Measurements from ENCODE around the gene DNTT.
A peak's percentile ranks its signal among the peaks of the same experiment; 100 is the strongest.

The DNTT gene

GRCh38 chr10:96344178-96344577, 39.9 kb downstream of the DNTT start:
- no peak for DNase-seq (ENCODE audit: low read depth)

DNA sequence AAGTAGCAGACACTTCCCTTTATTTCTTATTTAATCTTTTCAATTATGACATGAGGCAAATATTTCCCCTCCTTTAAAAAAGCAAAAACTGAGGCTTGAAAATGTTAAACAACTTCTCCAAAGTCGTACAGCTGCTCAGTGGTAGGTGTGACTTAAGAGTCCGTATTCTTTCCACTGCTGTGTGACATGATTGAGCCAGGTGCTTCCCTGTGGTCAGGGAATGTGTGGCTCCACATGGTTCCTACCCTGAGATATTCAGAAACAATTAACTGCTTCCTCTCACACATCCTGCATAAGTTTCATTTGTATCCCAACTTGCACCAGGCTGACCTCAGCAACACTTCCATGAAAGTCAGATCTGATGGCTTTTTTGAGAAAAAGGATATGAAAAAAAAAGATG, 41.0 kb downstream of the DNTT start:
- DNase-seq (ENCODE audit: low read depth) = no peak

GRCh38 chr10:96346295-96346694, 42.1 kb downstream of the DNTT start:
- DNase-seq (ENCODE audit: low read depth) = no peak

- DNase-seq (ENCODE audit: low read depth) = no peak
These were observed 47.8 kb downstream of the DNTT start for GRCh38 chr10:96352027-96352426.

DNA sequence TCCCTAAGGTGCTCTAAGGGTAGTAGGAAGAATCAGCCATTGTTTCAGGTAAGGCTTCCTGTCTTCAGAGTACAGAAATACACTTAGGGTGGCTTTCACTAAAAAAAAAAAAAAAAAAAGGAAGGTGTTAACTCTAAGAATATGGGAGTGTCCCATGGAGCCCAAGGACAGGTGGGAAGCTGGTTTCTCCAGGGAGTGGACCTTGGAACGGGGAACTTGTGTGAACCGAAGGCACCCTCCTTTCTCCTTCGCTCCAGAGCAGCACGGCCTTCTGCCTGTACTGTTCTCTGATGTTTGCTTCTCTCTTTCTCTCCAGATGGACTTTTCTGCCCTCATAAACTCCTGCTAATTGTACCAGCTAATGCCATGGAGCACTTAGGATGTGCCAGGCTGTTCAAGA, 48.3 kb downstream of the DNTT start:
- DNase-seq (ENCODE audit: low read depth) = no peak

DNA sequence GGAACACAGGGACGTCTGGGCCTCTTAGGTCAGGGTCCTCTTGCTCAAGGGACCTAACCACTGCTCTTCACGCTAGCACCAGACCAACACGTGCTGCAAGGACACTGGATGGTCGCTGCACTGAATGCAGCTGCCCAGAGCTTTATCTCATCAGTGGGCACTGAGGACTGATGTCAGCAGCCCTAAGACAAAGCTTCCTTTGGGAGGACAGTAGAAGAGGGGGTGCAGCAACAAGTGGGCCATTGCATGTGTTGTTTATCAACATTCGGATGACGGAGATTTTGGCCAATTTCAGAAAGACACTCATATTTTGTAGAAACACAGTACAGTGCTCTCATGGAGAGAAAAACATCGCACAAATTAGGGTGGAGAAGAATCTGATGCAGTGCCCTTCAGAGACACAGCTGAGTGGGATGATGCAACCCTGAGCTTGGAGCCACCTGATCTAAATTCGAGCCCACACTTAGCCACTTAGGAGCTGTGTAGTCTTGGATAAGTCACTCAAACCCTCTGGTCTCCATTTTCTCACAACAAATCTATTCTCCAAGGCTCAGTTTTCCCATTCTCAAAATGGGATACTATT, 52.9 kb downstream of the DNTT start:
- no peak for DNase-seq (ENCODE audit: low read depth)

- no peak for DNase-seq (ENCODE audit: low read depth)
These were observed 54.8 kb downstream of the DNTT start, which contains the start of gene OPALIN for GRCh38 chr10:96358851-96359540. Gene OPALIN, minus strand, starts transcription at chr10:96359002. Its CDS starts 106 bp downstream, at chr10:96358896.

DNA sequence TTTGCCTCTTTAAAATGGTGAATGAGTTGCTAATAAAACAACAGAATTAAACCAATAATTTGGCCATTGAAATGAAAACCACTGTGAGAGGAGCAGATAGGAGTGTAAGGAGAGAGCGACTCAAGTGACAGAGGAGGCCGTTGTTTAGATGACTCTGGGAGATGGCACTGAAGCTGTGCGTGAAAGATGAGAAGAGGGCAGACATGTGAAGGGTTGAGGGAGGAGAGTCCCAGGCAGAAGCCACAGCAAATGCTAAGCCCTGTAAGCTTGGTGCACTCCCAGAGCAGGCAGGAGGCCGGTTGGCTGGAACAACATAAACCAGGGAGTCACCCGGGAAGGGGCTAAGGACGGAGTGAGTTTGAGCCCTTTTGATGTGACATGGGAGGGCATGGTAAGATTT, 55.4 kb downstream of the DNTT start:
- DNase-seq (ENCODE audit: low read depth) = no peak

DNA sequence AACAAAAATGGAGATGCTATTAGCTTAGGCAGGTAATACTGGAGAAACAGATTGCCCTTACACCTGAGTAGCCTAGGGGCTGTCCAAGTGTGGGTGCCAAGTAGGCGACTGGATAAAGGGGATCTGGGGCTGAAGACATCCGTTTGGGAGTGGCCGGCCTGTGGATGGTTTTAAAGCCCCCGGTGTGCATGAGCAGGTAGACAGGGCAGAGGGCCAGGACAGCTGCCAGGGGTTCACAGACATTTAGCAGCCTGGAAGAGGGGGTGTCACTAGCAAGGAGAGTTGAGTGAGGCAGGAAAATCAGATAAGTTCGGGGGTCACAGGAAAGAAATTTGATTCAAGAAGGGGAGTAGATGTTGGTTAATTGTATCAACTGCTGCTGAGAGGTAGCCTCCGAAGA, 56.1 kb downstream of the DNTT start:
- DNase-seq (ENCODE audit: low read depth) = no peak

DNA sequence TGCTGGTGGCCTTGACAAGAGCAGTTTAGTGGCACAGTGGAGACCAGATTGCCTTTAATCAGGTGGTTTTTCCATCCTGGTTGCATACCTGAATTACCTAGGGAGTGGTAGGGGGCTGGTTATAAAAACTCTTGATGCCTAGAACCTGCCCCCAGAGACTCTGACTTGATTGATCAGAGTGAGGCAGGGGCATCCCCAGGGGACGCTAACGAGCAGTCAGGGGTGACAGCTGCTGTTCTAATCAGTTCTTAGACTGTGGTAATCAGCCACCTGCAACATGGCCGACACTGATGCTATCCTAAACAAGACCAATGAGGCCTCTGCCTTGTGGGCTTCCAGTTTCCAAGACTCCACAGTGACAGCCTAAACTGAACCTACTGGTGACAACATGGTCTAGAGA, 56.5 kb downstream of the DNTT start:
- no peak for DNase-seq (ENCODE audit: low read depth)

- DNase-seq (ENCODE audit: low read depth) = no peak
These were observed 61.3 kb downstream of the DNTT start for GRCh38 chr10:96365571-96365970.

DNA sequence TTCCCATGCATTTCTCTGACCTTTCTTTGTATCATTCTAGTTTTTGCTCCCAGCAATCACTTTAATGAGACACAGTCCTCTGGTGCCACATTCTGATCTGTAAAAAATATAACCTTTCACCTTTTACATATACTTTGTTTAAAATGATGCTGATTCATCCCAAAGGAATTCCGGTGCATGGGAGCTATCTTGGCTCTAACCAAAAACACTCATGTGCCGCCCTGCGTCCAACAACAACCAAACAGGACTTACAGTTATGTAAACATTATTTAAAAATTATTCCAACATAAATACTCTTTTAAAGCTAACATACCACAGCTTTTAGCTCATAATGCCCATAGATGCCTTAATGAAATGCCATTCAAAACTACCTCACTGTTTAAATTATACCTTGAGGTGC, 62.3 kb downstream of the DNTT start:
- no peak for DNase-seq (ENCODE audit: low read depth)

DNA sequence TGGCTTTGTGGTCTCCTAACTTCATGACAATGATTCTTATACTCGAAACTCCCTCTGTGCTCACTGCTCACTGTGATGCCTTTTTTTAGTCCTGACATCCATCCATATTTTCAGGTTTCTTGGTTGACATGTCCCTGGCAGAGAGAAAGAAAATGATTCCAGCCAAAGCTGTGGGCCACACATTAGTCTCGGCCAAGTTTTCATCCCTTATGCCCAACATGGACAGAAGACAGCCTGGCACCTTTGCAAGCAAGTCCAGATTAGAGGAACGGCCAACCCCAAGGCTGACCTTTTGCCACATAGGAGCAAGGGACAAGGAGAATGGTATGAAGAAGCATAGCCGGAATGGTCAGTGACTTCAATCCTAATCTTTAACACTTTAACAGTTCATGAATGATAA, 63.2 kb downstream of the DNTT start:
- DNase-seq (ENCODE audit: low read depth) = no peak

GRCh38 chr10:96368971-96369370, 64.7 kb downstream of the DNTT start:
- no peak for DNase-seq (ENCODE audit: low read depth)

DNA sequence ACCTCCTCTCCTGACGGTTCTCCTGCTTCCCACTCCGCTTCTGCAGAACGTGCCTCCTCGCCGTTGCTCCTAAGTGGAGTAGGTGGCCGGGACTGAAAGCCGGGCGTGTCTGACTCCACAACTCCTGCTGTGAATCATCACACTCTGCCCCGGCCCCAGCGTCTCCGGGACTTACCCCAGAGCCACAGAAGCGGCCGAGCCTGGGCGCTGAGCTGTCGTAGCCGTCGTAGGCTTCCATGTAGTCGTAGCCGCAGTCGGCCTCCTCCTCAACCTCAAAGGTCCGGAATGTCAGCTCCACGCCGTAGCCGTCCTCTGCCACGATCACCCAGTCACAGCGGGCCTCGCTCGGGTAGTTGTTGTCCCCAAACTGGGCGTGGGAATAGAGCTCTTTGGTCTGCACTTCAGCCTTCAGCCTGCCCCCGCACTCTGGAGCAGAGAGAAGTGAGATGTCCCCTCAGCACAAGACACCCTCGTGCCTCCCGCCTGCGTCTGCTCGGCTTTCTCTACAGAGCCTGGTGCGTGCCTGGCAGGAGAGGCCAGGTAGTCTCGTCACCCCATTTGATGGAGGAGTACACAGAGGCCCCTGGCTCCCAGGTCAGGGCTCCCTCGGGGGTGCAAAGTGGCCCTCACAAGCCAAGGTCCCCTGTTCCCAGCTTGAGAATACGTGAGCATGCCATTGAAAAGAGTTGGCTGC, 65.8 kb downstream of the DNTT start:
- no peak for DNase-seq (ENCODE audit: low read depth)

DNA sequence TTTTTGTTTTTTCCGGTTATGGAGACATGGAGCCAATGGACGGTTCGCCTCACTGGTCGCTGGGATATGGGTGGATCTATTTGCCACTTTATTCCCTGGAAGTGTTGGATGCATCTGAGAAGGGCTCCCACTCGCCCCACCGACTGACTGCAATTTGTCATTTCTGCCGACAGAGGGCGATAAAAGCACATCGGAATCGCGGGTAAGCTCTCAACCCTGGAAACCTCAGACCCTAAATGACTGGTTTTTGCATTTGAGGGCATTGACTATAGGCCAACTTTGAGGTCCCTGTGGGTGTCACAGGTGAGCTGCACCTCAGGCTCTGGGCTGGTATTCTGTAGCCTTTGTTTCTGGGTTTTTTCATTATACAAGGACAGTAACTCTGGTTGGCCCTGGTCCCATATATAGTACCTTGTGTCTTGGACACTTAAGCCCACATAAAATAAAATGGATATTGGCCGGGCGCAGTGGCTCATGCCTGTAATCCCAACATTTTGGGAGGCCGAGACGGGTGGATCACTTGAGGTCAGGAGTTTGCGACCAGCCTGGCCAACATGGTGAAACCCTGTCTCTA, 66.4 kb downstream of the DNTT start:
- peak; percentile 10 for DNase-seq (ENCODE audit: low read depth)

- DNase-seq (ENCODE audit: low read depth) = no peak
These were observed 67.1 kb downstream of the DNTT start for GRCh38 chr10:96371356-96371755.

DNA sequence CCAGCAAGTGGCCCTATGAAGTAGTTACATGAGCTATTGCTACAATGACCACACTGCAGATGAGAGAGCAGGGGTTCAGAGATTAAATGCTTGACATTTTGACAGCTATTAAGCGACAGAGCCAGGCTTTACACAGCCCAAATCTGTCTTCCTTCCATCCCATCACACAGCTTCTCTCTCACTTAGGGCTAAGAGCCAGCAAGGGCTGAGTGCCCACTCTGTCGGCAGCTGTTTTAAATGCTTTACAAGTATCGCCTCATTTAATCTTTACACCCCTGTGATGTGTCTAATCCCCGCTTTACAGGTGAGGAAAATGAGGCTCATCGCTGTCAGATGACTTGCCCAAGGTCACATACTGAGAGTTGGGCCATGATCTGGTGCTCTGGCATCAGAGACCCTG, 69.8 kb downstream of the DNTT start:
- DNase-seq (ENCODE audit: low read depth) = no peak

DNA sequence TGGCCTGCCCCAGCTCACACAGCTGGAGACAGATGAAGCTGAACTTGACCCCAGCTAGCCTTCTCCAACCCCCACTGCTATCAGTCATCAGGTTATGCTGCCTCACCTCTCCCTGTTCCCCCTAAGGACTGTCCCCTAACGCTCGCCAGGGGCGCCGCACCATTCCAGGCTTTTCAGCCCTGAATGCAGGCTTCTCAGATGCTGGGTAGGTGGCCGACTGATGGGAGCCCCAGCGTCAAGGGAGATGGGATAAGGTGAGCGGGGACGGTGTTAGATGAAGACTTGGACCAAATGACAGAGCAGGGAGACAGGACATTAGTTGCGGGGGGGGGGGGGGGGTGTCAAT, 70.4 kb downstream of the DNTT start:
- DNase-seq (ENCODE audit: low read depth) = no peak

- DNase-seq (ENCODE audit: low read depth) = peak; percentile 76
These were observed 71.0 kb downstream of the DNTT start for GRCh38 chr10:96374985-96375830.

GRCh38 chr10:96376483-96376882, 72.2 kb downstream of the DNTT start:
- DNase-seq (ENCODE audit: low read depth) = no peak

DNA sequence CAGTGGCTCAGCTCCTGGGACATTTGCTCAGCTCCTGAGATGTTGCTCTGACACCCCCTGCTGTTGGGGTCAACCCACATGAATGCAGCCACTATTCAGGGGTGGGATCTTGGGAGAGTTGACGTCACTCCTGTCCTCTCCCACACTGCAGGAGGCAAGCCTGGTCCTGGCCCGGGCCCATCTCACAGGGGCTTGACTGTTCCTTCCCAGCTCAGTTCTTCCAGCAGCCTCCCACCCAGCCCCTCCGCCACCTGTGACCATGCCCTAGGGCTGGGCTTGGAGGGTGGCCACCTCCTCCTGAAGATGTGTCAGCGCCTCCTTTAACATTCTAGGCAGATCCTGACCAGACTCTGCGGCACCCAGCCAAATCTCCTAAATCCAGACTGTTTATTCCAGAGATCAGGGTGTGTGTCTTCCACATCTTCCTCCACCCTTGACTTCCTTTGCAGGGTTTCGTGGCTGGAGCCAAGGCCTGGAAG, 73.6 kb downstream of the DNTT start:
- DNase-seq (ENCODE audit: low read depth) = no peak

All from stromal cell of bone marrow (primary cell).